Hepatic stellate cell (primary cell): ENCODE results near the gene XAGE1A.
"Not testable (repeated sequence)": the region's sequence is repeated elsewhere in the genome, so short reads cannot be mapped to it uniquely, and the experiment has no call there.

Source experiments
- DNase-seq: peaks from one replicate; pipeline ENCODE4 v3.0.0; 2011; ENCODE audit warnings: low spot score

The XAGE1A gene, protein sequence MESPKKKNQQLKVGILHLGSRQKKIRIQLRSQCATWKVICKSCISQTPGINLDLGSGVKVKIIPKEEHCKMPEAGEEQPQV

DNA sequence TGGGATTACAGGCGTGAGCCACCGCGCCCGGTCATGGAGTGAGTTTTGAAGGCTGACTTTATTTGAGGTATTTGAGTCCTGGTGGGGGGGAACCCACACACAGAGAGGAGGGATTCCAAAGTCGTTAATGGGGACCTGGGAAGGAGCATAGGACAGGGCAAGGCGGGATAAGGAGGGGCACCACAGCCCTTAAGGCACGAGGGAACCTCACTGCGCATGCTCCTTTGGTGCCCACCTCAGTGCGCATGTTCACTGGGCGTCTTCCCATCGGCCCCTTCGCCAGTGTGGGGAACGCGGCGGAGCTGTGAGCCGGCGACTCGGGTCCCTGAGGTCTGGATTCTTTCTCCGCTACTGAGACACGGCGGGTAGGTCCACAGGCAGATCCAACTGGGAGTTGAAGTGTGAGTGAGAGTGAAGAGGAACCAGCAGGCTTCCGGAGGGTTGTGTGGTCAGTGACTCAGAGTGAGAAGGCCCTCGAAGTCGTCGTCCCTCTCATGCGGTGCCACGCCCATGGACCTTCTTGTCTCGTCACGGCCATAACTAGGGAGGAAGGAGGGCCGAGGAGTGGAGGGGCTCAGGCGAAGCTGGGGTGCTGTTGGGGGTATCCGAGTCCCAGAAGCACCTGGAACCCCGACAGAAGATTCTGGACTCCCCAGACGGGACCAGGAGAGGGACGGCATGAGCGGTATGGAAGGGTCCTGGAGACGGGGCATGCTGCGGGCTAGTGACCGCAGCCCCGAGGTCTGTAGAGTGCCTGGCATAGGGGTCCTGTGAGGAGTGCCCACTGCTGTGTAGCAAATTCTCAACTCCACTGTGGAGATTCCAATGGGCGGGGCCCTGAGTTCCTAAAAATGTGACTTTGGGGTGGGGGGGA is at the start of gene XAGE1A:
TSS of gene XAGE1A (plus strand) at position 264 of the 874 bp plus-strand sequence. CDS start 1,554 bp downstream, outside the sequence.
- not testable (repeated sequence) for DNase-seq

DNA sequence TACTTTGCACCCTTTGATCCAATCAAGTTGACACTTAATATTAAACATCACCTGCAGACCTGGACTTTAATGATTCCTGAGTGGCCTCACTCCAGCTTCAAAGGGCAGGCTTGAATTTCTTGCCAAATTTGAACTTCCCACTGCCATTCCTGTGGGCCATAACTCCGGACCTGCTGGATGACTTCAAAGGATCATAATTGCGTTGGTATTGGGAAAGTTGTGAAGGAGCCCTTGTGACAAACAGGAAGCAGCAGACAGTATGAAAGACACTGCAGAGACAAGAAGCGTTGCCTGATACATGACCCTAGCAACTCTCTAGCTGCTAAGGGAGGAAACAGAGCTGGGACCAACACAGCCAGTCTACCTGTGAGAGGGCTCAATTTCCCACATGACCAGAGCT is 43.6 kb upstream of the XAGE1A start:
- not testable (repeated sequence) for DNase-seq

DNA sequence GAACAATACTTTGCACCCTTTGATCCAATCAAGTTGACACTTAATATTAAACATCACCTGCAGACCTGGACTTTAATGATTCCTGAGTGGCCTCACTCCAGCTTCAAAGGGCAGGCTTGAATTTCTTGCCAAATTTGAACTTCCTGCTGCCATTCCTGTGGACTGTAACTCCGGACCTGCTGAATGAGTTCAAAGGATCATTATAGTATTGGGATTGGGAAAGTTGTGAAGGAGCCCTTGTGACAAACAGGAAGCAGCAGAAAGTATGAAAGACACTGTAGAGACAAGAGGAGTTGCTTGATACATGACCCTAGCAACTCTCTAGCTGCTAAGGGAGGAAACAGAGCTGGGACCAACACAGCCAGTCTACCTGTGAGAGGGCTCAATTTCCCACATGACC is 24.3 kb upstream of the XAGE1A start:
- not testable (repeated sequence) for DNase-seq

DNA sequence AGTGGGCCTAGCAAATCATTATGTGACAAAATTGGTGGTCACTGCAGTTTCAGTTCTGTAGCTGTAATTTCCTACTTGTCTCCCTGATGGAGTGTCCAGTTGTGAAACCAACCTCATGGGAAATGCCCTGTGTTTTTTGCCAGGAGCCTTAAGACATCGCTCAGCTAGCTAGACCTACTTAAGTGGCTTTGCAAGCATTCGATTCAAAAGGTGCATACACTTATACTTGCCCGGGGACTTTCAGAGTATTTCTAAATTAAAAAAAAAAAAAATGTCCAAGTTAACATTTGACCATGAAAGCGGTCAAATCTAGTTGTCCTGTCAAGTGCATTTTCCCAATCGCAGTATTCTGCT is 788 bp downstream of the XAGE1A start:
- not testable (repeated sequence) for DNase-seq

DNA sequence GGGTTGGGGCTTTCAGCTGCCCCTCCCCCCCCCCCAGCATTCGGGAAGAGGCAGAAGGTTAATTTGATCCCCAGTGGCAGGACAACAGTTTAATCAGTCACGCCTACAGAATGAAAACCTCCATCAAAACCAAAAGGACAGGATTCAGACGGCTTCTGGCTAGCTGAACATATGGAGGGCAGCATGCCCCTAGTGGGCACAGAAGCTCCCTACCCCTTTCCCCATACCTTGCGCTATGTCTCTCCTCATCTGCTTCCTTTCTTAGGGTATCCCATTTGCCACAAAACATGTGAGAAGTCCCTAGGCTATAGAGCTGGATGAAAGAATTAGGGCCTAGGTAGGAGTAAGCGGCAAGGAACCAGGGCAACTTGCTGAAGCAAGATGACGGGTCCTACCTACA is 5.8 kb downstream of the XAGE1A start:
- not testable (repeated sequence) for DNase-seq

DNA sequence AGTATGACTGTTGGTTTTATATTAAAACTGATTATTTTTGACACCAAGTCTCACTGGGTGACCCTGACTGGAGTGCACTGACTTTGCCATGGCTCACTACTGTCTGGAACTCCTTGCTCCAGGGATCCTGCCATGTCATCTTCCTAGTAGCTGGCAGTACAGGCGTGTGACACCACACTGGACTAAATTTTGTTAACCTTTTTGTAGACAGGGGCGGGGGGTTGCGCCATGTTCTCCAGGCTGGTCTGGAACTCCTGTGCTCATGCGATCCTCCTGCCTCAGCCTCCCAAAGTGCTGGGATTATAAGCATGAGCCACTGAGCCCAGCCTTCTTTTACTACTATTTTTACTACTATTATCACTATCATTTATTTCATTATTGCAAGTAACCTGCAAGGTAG is 8.9 kb downstream of the XAGE1A start:
- DNase-seq: no peak

DNA sequence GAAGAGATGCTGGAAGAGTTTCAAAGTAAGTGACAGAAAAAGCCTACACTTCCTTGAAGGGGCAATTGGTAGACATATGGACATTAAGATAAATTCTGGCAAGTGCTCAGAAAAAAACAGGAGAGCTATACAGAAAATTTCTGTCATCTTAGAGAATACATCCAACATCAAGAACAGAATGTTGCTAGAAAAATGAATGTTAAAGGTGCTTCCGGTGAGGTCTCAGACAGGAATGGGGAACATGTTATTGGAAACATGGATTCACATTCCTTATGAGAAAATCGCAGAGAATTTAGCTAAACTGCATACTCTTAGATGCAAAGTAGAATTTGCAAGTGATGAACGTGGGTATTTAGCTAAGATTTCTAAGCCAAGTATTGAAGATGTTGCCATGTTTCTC is 11.7 kb downstream of the XAGE1A start:
- DNase-seq: no peak

DNA sequence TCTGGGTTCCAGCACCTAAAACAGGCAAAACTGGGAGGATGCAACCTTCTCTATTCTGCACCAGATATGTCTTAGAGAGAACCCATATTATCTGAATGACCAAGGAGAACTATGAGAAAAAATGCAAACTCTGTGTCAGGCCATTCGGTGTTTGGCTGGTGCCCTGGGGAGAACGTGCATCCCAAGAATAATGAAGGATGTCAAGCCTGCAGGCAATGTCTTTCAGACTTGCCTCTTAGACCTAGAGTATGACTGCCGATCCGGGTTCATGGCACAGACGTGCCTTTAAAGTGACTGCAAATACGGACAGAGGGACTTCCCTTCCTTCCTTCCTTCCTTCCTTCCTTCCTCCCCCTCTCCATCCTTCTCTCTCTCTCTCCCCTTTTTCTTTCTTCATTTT is 14.3 kb downstream of the XAGE1A start:
- no peak for DNase-seq

DNA sequence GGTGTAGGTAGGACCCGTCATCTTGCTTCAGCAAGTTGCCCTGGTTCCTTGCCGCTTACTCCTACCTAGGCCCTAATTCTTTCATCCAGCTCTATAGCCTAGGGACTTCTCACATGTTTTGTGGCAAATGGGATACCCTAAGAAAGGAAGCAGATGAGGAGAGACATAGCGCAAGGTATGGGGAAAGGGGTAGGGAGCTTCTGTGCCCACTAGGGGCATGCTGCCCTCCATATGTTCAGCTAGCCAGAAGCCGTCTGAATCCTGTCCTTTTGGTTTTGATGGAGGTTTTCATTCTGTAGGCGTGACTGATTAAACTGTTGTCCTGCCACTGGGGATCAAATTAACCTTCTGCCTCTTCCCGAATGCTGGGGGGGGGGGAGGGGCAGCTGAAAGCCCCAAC is 15.5 kb downstream of the XAGE1A start:
- DNase-seq: not testable (repeated sequence)

DNA sequence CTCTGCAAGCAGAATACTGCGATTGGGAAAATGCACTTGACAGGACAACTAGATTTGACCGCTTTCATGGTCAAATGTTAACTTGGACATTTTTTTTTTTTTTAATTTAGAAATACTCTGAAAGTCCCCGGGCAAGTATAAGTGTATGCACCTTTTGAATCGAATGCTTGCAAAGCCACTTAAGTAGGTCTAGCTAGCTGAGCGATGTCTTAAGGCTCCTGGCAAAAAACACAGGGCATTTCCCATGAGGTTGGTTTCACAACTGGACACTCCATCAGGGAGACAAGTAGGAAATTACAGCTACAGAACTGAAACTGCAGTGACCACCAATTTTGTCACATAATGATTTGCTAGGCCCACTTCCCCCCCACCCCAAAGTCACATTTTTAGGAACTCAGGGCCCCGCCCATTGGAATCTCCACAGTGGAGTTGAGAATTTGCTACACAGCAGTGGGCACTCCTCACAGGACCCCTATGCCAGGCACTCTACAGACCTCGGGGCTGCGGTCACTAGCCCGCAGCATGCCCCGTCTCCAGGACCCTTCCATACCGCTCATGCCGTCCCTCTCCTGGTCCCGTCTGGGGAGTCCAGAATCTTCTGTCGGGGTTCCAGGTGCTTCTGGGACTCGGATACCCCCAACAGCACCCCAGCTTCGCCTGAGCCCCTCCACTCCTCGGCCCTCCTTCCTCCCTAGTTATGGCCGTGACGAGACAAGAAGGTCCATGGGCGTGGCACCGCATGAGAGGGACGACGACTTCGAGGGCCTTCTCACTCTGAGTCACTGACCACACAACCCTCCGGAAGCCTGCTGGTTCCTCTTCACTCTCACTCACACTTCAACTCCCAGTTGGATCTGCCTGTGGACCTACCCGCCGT is 20.7 kb downstream of the XAGE1A start:
- DNase-seq: not testable (repeated sequence)

DNA sequence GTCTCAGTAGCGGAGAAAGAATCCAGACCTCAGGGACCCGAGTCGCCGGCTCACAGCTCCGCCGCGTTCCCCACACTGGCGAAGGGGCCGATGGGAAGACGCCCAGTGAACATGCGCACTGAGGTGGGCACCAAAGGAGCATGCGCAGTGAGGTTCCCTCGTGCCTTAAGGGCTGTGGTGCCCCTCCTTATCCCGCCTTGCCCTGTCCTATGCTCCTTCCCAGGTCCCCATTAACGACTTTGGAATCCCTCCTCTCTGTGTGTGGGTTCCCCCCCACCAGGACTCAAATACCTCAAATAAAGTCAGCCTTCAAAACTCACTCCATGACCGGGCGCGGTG is 21.3 kb downstream of the XAGE1A start, which contains the start of gene XAGE1B:
TSS of gene XAGE1B (minus strand) at position 77 of the 339 bp plus-strand sequence. CDS start 1,536 bp downstream, outside the sequence.
- not testable (repeated sequence) for DNase-seq

DNA sequence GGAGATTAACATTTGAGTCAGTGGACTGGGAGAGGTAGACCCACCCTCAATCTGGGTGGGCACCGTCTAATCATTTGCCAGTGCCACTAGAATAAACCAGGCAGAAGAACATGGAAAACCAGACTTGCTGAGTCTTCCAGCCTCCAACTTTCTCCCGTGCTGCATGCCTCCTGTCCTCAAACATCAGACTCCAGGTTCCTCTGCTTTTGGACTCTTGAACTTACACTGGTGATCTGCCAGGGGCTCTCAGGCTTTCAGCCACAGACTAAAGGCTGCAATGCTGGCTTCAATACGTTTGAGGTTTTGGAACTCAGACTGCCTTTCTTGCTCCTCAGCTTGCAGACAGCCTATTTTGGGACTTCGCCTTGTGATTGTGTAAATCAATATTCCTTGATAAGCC is 45.4 kb downstream of the XAGE1A start:
- DNase-seq: not testable (repeated sequence)

DNA sequence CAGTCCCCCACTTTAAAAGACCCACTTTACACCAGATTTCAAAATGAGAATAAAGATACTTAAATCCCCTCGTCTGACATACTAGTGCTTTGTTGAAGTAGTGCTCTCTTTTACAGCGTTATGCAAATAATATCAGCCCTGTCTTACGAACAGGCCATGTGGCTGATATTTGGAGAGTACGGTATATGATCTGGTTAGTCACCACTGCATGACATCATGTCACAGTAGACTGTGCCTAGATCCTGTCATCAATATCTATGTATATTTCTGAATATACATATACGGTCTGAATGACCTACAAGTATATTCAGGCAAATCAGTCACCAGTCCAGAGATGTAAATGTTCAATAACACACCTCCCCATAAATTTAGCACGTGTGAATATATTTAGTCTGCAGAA is 46.7 kb downstream of the XAGE1A start:
- DNase-seq: no peak

DNA sequence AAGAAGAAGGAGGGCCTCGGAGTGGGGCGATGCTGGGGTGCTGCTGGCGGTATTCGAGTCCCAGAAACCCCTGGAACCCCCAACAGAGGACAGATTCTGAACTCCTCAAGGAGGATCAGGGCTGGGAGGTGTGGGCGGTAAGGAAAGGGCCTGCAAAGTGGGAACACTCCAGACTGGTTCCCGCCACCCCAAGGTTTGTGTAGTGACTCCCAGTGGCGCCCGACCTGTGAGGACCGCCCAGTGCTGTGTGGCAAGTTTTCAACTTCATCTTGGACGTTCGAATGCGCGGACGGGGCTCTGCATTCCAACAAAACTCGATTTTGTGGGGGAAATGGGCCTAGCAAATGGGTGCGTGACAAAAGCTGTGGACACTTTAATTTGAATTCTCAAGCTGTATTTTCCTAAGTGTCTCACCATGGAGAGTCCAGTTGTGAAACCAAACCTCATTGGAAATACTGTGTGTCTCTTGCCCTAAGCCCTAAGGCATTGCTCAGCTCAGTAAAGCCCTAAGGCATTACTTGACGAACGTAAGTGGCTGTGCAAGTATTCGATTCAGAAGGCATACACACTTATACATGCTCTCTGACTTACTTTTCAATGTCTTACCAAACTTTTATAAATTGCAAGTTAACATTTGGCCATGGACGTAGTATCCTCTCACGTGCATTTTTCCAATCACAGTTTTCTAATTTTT is 48.7 kb downstream of the XAGE1A start:
- DNase-seq: no peak

DNA sequence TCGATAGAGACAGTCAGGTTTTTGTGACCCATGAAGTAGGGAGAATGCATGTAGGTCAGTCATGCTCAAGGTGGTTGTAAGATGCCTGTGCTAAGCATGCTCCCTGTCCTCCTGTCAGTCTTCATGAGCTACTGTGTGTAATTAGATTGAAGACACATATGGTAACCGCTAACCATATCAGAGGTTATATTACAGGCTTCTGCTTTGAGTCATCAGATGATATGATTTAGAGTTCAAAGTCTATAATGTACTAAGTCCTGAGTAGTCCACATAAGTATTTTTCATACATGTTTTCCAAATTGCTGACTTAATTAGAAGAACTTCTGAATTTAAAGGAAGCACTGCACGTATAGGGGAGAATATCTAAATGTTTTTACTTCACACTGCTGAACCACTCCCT is 53.2 kb downstream of the XAGE1A start:
- not testable (repeated sequence) for DNase-seq
